D721Med (cell line): ENCODE data around the gene PREP.
"Not testable (repeated sequence)": the region's sequence is repeated elsewhere in the genome, so short reads cannot be mapped to it uniquely, and the experiment has no call there.

ENCODE experiments used
- DNase-seq: peaks from one replicate; pipeline ENCODE4 v3.0.0; 2011; ENCODE audit warnings: low spot score; ENCODE audit not compliant: insufficient read length
- FAIRE-seq: peaks from 2 replicates; lab custom pipeline; 2011; peaks lifted over from hg19 to GRCh38; lab: Jason Lieb, UNC
- CTCF ChIP-seq: IDR thresholded peaks from 2 replicates; pipeline ENCODE4 v1.5.1; 2012; ENCODE audit warnings: mild to moderate bottlenecking, control low read depth; ENCODE audit not compliant: insufficient read depth; ENCODE audit errors: missing control alignments

PREP gene

GRCh38 chr6:105243487-105243886 is 159.4 kb downstream of the PREP start:
- no peak for TF ChIP-seq CTCF

GRCh38 chr6:105235155-105235554 is 167.7 kb downstream of the PREP start:
- FAIRE-seq = no peak
- no peak for DNase-seq

More at GRCh38 chr6:105243487-105243886, 159.4 kb downstream of the PREP start:
- FAIRE-seq (no peak), DNase-seq (no peak)

GRCh38 chr6:105231771-105232170 is 171.1 kb downstream of the PREP start:
- not testable (repeated sequence) for FAIRE-seq, DNase-seq

More at GRCh38 chr6:105235155-105235554, 167.7 kb downstream of the PREP start:
- no peak for TF ChIP-seq CTCF
